ENCODE data around the gene SURF1. TPM values are rescaled to one million over a fixed set of nuclear protein-coding genes. Genes with fewer than 3 reads are reported as not detected.

Gene SURF1
- total and polyA plus RNA-seq, 5 donors from 2014 or later = 41.8 to 120 (median 115) TPM

- ATAC-seq (ENCODE audit: low read depth in 2 of 2) (no peak), DNase-seq (peak in 1 of 3 donors; percentile 45)
- Histone ChIP-seq H3K36me3 (ENCODE audit: control insufficient read depth, insufficient read depth, low read length) (peaks cover 41% of the 10 kb centered on the region), H3K4me1 (ENCODE audit: control insufficient read depth, insufficient read depth, low read length, poor library complexity, severe bottlenecking) (peaks cover 66% of the 10 kb centered on the region), H3K27ac (ENCODE audit: insufficient read depth, low read length, poor library complexity, severe bottlenecking) (peak overlapping the region; percentile 95), H3K27me3 (ENCODE audit: control insufficient read depth, insufficient read depth, low read length) (no peaks in the 10 kb centered on the region), H3K4me3 (ENCODE audit: low read depth, low read length) (peak overlapping the region; percentile 81), H3K9me3 (ENCODE audit: control insufficient read depth in 2 of 2, low read length in 2 of 2) (no peaks in the 10 kb centered on the region)
- no peaks in the 10 kb centered on the region for H3K9me3 Mint-ChIP-seq
- no peaks in the 10 kb centered on the region for H3K27me3 Mint-ChIP-seq
- peaks cover 24% of the 10 kb centered on the region for H3K36me3 Mint-ChIP-seq
- peaks cover 14 to 72% (median 50%) of the 10 kb centered on the region in 4 donors for H3K4me1 Mint-ChIP-seq
- peak overlapping the region; percentile 77 to 89 (median 88) for H3K4me3 Mint-ChIP-seq
- peak overlapping the region; percentile 92 to 98 (median 96) for H3K27ac Mint-ChIP-seq
These were observed 12.1 kb upstream of the SURF1 start for GRCh38 chr9:133368249-133368881.

- no peak overlapping the region for H3K27ac Mint-ChIP-seq
- H3K9me3 Mint-ChIP-seq = no peaks in the 10 kb centered on the region
- no peak overlapping the region for H3K4me3 ChIP-seq (ENCODE audit: low read depth, low read length)
- H3K4me1 ChIP-seq (ENCODE audit: control insufficient read depth, insufficient read depth, low read length, poor library complexity, severe bottlenecking) = peaks cover 61% of the 10 kb centered on the region
- no peak overlapping the region for H3K4me3 Mint-ChIP-seq
- H3K4me1 Mint-ChIP-seq = peaks cover 14 to 66% (median 49%) of the 10 kb centered on the region in 4 donors
- H3K27me3 Mint-ChIP-seq = no peaks in the 10 kb centered on the region
- peaks cover 27% of the 10 kb centered on the region for H3K36me3 Mint-ChIP-seq
- peaks cover 44% of the 10 kb centered on the region for H3K36me3 ChIP-seq (ENCODE audit: control insufficient read depth, insufficient read depth, low read length)
- no peak for DNase-seq
- no peak for ATAC-seq (ENCODE audit: low read depth in 2 of 2)
- H3K27me3 ChIP-seq (ENCODE audit: control insufficient read depth, insufficient read depth, low read length) = no peaks in the 10 kb centered on the region
- no peaks in the 10 kb centered on the region for H3K9me3 ChIP-seq (ENCODE audit: control insufficient read depth in 2 of 2, low read length in 2 of 2)
- H3K27ac ChIP-seq (ENCODE audit: insufficient read depth, low read length, poor library complexity, severe bottlenecking) = peak overlapping the region; percentile 95
These were observed 11.5 kb upstream of the SURF1 start for GRCh38 chr9:133367778-133368177.

- DNase-seq (no peak), ATAC-seq (ENCODE audit: low read depth in 2 of 2) (no peak)
- Histone ChIP-seq H3K9me3 (ENCODE audit: control insufficient read depth in 2 of 2, low read length in 2 of 2) (no peaks in the 10 kb centered on the region), H3K4me1 (ENCODE audit: control insufficient read depth, insufficient read depth, low read length, poor library complexity, severe bottlenecking) (peaks cover 55% of the 10 kb centered on the region), H3K36me3 (ENCODE audit: control insufficient read depth, insufficient read depth, low read length) (peaks cover 46% of the 10 kb centered on the region), H3K27ac (ENCODE audit: insufficient read depth, low read length, poor library complexity, severe bottlenecking) (no peak overlapping the region), H3K4me3 (ENCODE audit: low read depth, low read length) (no peak overlapping the region), H3K27me3 (ENCODE audit: control insufficient read depth, insufficient read depth, low read length) (no peaks in the 10 kb centered on the region)
- peaks cover 14 to 61% (median 45%) of the 10 kb centered on the region in 4 donors for H3K4me1 Mint-ChIP-seq
- no peaks in the 10 kb centered on the region for H3K27me3 Mint-ChIP-seq
- peak overlapping the region in 1 of 4 donors; percentile 46 for H3K4me3 Mint-ChIP-seq
- no peaks in the 10 kb centered on the region for H3K9me3 Mint-ChIP-seq
- H3K27ac Mint-ChIP-seq = peak overlapping the region in 1 of 3 donors; percentile 43
- H3K36me3 Mint-ChIP-seq = peaks cover 30% of the 10 kb centered on the region
These were observed 10.9 kb upstream of the SURF1 start for GRCh38 chr9:133367221-133367620.

GRCh38 chr9:133366435-133366834 is 10.1 kb upstream of the SURF1 start:
- Mint-ChIP-seq H3K27ac (no peak overlapping the region), H3K27me3 (no peaks in the 10 kb centered on the region), H3K4me1 (peaks cover 14 to 53% (median 41%) of the 10 kb centered on the region in 4 donors), H3K4me3 (peak overlapping the region in 1 of 4 donors; percentile 22), H3K36me3 (peaks cover 37% of the 10 kb centered on the region), H3K9me3 (no peaks in the 10 kb centered on the region)
- H3K27ac ChIP-seq (ENCODE audit: insufficient read depth, low read length, poor library complexity, severe bottlenecking) = no peak overlapping the region
- H3K27me3 ChIP-seq (ENCODE audit: control insufficient read depth, insufficient read depth, low read length) = no peaks in the 10 kb centered on the region
- H3K4me1 ChIP-seq (ENCODE audit: control insufficient read depth, insufficient read depth, low read length, poor library complexity, severe bottlenecking) = peaks cover 48% of the 10 kb centered on the region
- H3K9me3 ChIP-seq (ENCODE audit: control insufficient read depth in 2 of 2, low read length in 2 of 2) = no peaks in the 10 kb centered on the region
- ATAC-seq (ENCODE audit: low read depth in 2 of 2) = no peak
- peaks cover 54% of the 10 kb centered on the region for H3K36me3 ChIP-seq (ENCODE audit: control insufficient read depth, insufficient read depth, low read length)
- DNase-seq = no peak
- no peak overlapping the region for H3K4me3 ChIP-seq (ENCODE audit: low read depth, low read length)

- Histone ChIP-seq H3K4me1 (ENCODE audit: control insufficient read depth, insufficient read depth, low read length, poor library complexity, severe bottlenecking) (peaks cover 23% of the 10 kb centered on the region), H3K9me3 (ENCODE audit: control insufficient read depth in 2 of 2, low read length in 2 of 2) (no peaks in the 10 kb centered on the region), H3K4me3 (ENCODE audit: low read depth, low read length) (no peak overlapping the region), H3K27me3 (ENCODE audit: control insufficient read depth, insufficient read depth, low read length) (no peaks in the 10 kb centered on the region), H3K27ac (ENCODE audit: insufficient read depth, low read length, poor library complexity, severe bottlenecking) (no peak overlapping the region), H3K36me3 (ENCODE audit: control insufficient read depth, insufficient read depth, low read length) (peaks cover 73% of the 10 kb centered on the region)
- peak overlapping the region in 1 of 4 donors; percentile 73 for H3K4me3 Mint-ChIP-seq
- H3K27ac Mint-ChIP-seq = no peak overlapping the region
- ATAC-seq (ENCODE audit: low read depth in 2 of 2) = no peak
- H3K27me3 Mint-ChIP-seq = no peaks in the 10 kb centered on the region
- H3K36me3 Mint-ChIP-seq = peaks cover 39% of the 10 kb centered on the region
- DNase-seq = no peak
- no peaks in the 10 kb centered on the region for H3K9me3 Mint-ChIP-seq
- H3K4me1 Mint-ChIP-seq = peaks cover 0 to 30% (median 25%) of the 10 kb centered on the region in 4 donors
These were observed 6.2 kb upstream of the SURF1 start for GRCh38 chr9:133362359-133363044.

GRCh38 chr9:133361507-133362092 is 5.3 kb upstream of the SURF1 start:
- Mint-ChIP-seq H3K4me3 (peak overlapping the region in 1 of 4 donors; percentile 73), H3K4me1 (peaks cover 0 to 28% (median 25%) of the 10 kb centered on the region in 4 donors), H3K36me3 (peaks cover 39% of the 10 kb centered on the region), H3K9me3 (no peaks in the 10 kb centered on the region), H3K27ac (peak overlapping the region in 1 of 3 donors; percentile 68), H3K27me3 (no peaks in the 10 kb centered on the region)
- H3K4me3 ChIP-seq (ENCODE audit: low read depth, low read length) = no peak overlapping the region
- ATAC-seq (ENCODE audit: low read depth in 2 of 2) (no peak), DNase-seq (no peak)
- peaks cover 65% of the 10 kb centered on the region for H3K36me3 ChIP-seq (ENCODE audit: control insufficient read depth, insufficient read depth, low read length)
- no peak overlapping the region for H3K27ac ChIP-seq (ENCODE audit: insufficient read depth, low read length, poor library complexity, severe bottlenecking)
- H3K27me3 ChIP-seq (ENCODE audit: control insufficient read depth, insufficient read depth, low read length) = no peaks in the 10 kb centered on the region
- H3K4me1 ChIP-seq (ENCODE audit: control insufficient read depth, insufficient read depth, low read length, poor library complexity, severe bottlenecking) = peaks cover 24% of the 10 kb centered on the region
- no peaks in the 10 kb centered on the region for H3K9me3 ChIP-seq (ENCODE audit: control insufficient read depth in 2 of 2, low read length in 2 of 2)

GRCh38 chr9:133360400-133361393 is 4.4 kb upstream of the SURF1 start:
- H3K27ac ChIP-seq (ENCODE audit: insufficient read depth, low read length, poor library complexity, severe bottlenecking) = peak overlapping the region; percentile 33
- peaks cover 33% of the 10 kb centered on the region for H3K36me3 Mint-ChIP-seq
- H3K4me1 ChIP-seq (ENCODE audit: control insufficient read depth, insufficient read depth, low read length, poor library complexity, severe bottlenecking) = peaks cover 27% of the 10 kb centered on the region
- H3K27me3 ChIP-seq (ENCODE audit: control insufficient read depth, insufficient read depth, low read length) = no peaks in the 10 kb centered on the region
- no peak overlapping the region for H3K4me3 ChIP-seq (ENCODE audit: low read depth, low read length)
- ATAC-seq (ENCODE audit: low read depth in 2 of 2) = no peak
- H3K9me3 ChIP-seq (ENCODE audit: control insufficient read depth in 2 of 2, low read length in 2 of 2) = no peaks in the 10 kb centered on the region
- H3K4me3 Mint-ChIP-seq = peak overlapping the region in 3 of 4 donors; percentile 22 to 73 (median 73)
- H3K9me3 Mint-ChIP-seq = no peaks in the 10 kb centered on the region
- H3K27me3 Mint-ChIP-seq = no peaks in the 10 kb centered on the region
- no peak for DNase-seq
- peak overlapping the region in 2 of 3 donors; percentile 32 to 68 for H3K27ac Mint-ChIP-seq
- peaks cover 0 to 24% (median 21%) of the 10 kb centered on the region in 4 donors for H3K4me1 Mint-ChIP-seq
- H3K36me3 ChIP-seq (ENCODE audit: control insufficient read depth, insufficient read depth, low read length) = peaks cover 56% of the 10 kb centered on the region

Measured in CD4-positive, CD25-positive, alpha-beta regulatory T cell (primary cell).